GM11168 (cell line): Measurements from ENCODE around the gene TMEM185A.
"Not testable (repeated sequence)": the region's sequence is repeated elsewhere in the genome, so short reads cannot be mapped to it uniquely, and the experiment has no call there.

Experiments used
- in situ Hi-C: fragments of 300-500 bp; cut with MboI; formaldehyde crosslinking; loops from one replicate; pipeline ENCODE4 v1.12.0; 2022; ENCODE audit warnings: low sequenced_read_pairs; ENCODE audit not compliant: unreplicated experiment

The TMEM185A gene

DNA sequence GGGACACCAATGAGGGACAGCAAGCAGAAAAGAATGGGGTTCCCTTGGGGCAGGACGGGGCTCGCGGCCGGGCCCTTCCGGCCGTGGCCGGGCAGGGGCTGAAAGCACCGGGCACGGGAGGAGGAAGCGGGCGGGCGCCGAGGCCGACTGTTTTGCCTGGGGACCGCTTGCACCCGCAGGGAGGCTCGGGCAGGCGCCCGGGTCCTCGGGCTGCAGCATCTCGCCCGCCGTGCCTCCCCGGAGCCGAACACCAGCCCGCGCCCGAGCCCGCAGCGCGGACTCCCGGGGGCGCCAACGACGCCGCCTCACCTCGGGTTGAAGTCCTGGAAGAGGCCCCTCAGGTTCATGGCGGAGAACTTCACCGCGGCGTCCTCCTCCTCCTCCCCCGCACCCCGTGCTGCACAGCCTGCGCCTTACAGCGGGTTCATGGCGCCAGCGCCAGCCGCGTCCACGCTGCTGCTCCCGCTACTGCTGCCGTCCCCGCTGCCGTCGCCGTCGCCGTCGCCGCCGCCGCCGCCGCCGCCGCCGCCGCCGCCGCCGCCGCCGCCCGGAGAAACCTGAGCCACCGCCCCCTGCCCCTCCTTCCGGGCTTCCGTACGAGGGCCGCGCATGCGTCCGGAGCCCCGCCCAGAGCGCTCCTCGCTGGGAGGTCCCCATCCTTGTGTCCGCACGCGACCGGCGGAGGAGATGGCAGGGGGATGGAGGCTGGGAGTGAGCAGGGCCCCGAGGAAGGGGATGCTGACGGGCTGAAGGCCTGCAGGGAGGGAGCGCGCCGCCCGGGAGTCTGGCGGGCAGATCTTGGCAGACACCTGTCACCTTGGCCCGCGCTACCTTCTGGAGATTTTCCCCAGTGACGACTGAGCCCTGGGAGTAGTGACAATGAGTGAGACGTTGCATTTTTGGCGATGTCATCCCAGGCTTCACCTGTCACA, at the start of gene TMEM185A:
Gene TMEM185A (minus strand): TSS at position 559 of the 932 bp plus-strand sequence. CDS start 212 bp downstream, at position 347.
- in situ Hi-C loops, result loop anchor here (25.0 kb wide), 1 partner anchor 119 kb away; the partner anchor contains the start of gene IDS

DNA sequence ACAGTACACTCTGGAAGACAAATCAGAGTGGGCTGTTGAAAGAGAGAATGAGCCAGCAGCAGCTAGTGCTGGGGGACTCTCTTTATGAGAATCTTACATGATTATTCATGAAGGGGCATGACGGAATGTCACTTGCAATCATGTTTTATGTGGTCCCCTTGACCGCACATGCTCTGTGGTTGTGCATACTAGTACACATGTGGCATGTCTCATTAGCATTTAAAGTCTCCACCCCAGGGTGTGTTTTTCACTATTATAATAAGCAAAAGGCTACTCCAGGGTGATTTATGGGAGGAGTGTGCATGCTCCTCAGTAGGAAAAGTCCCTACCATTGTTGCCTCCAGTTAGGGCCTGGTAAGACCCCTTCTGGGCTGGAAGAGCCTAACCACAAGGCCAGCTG, 49.6 kb upstream of the TMEM185A start:
- in situ Hi-C loops, result no loop called here

DNA sequence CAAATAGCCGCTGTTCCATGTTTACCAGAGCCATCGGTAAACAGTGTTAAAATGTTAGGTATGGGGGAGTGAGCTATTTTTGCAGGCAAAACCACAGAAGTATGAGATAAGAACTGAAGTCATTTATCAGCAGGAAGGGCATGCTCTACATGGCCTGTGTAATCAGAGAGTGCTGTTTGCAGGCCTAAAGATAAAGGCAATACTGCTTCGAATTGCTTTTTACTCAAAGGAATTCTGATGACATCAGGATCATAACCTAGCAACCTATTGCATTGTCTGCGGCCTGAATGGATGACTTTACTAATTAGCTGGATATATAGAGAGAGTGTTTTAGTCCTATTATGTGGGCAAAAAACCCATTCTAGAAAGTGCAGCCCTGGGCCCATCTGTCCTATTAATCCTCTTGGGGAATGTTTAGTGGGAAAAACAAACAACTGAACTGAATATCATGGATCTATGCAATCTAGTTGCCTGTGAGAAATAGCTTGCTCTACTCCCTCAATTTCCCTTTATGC, 47.6 kb upstream of the TMEM185A start:
- in situ Hi-C loops, result not testable (repeated sequence)

DNA sequence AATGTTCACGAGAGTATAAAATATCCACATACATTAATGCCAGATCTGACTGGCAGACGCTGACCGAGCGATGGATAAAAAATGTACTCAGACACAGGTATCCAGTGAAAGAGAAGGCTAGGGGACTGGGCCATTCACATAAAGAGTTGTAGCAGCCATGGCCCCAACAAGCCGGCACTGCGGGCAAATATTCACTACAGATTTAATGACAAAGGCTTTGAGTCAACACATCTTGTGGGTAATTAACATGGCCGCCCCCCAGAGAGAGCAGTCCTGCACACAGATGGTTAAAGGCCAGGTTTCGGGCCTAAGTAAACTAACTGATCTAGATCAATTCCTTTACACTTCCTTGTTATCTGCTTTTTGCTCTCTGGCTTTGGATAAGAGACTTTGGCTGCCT, 44.0 kb upstream of the TMEM185A start:
- in situ Hi-C loops, result not testable (repeated sequence)

DNA sequence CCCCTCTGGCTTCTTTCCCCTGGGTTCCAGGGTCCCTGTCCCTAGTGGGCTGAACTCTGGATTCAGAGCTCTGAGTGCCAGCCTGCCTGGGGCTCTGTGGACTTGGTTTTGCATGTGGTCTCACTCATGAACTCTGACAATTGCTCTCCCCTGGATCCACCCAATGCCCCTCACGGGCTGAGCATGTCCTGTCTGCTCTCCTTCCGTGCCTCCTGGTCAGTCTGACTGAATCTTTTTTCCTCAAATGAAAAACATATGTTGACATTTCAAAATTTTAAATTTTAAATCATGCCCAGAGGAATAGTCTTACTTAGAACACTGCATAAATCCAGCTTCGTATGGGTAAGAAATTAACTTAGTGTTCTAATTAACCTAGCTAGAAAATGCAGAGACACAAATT, 43.5 kb upstream of the TMEM185A start:
- in situ Hi-C loops, result not testable (repeated sequence)

DNA sequence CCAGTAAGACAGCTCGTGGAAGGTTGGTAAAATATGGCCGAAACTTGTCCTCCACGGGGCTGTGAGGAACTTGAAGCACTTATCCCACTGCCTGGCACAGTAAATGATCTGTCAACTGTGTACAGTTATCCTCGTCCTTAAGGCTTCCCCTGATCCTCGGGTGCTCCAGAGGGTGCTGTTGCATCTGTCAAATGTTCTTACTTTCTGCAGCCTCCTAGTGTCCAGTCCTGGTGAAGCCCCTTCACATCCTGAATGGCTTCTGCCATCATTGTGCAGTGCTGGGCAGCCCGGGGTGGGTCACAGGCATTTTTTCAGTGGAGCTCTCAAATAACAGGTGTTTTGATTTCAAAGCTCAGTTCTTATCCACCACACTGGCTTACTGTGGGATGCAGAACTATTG, 29.0 kb upstream of the TMEM185A start:
- in situ Hi-C loops, result not testable (repeated sequence)

DNA sequence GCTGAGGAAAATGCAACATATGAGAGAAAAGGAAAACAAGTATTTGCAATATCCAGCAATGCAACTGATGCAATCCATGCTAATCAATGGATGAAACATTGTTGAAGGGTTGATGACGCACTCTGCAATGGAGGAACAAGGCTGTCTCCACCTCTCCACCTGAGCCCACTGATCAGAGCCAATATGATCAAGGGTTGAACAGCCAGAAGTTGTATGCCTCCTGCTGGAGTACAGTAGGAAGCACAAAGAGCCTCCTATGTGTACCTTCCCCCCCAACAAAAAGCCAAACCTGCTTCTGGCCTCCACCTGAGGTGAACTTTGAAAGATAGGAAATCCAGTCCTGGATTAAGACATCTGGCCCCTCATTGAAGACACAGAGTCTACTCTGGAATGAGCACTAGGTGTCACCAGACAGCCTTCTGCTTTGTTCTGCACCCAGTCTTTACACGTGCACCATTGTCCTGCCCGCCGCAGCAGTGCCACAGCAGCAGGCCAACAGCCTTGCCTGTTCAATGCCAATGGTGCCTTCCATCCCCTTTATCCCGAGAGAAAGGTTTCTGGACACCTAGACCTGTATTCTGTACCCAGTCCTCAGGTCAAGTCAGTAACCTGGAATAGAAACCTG, 24.8 kb upstream of the TMEM185A start:
- in situ Hi-C loops, result not testable (repeated sequence)

DNA sequence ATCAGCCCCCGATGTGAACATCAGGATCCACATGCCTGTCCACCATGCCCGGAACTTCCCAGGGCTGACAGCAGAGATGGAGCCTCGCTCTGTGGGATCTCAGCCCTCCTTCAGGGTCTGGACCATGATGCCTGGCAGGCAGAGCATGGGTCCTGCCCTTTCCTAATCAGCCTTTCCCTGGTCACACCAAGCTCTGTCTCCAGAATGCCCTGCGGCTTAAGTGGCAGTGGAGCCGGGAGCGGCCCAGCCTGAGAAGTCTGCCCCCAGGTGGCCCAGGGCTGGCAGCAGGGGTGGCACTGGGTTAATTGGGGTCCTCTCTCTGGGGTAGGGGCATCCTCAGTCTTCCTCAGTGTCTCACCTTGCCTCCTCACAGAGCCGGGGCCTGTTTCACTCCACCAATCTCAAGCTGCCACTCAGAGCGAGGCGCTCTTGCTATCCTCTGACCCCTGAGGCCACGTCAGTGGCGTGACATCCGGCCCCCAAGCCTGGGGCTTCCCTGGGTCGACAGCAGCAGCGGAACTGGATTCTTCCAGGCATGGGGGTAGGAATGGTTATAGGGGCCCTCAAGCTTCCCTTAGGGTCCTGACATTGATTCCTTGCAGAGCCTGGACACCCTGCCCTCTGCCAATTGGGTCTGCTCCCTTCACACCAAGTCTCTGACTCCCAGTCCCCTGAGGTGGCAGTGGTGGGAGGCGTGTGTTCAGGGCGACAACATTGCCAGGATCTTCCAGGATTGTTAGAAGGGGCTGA, 20.8 kb upstream of the TMEM185A start:
- in situ Hi-C loops, result loop anchor here (5.0 kb wide), 1 partner anchor 95 kb away; no protein-coding TSS in a partner anchor

DNA sequence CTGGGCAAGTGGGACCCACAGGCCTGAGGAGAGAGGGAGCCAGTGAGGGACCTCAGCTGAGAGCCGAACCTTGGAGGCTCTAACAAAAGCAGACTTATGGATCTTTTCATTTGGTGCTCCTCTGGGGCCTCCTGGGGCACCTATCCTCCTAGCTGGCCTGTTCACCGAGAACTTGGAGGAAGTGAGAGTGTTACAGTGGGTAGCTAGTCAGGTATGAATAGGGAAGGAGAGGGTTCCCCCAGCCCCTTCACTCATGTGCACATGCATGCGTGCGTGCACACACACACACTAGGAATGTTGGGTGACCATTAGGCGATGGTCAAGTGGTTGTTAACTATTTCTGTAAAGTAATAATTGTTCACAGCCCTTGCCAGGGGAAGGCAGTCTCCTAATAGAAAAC, 18.6 kb upstream of the TMEM185A start:
- in situ Hi-C loops, result loop anchor here (5.0 kb wide), 1 partner anchor 97 kb away; no protein-coding TSS in a partner anchor

DNA sequence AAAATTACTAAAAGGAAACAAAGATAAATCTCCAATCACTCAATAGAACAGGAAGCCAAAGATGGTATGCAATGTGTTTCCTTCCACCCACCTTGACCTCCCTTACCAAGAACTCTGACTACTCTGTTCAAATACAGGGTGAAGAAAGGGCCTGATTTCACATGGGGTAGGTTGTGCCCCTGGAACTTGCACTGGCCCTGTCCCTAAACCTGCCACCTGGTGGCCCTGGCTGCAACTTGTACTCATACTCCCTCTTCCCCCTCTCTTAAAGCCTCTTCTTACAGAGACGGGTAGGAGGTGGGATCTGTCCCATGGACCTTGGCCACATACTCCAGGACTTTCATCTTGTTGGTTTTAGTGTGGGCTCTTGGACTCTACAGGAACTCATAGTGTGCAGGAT, 17.3 kb upstream of the TMEM185A start:
- in situ Hi-C loops, result loop anchor here (25.0 kb wide), 1 partner anchor 137 kb away; the partner anchor contains the start of gene IDS

DNA sequence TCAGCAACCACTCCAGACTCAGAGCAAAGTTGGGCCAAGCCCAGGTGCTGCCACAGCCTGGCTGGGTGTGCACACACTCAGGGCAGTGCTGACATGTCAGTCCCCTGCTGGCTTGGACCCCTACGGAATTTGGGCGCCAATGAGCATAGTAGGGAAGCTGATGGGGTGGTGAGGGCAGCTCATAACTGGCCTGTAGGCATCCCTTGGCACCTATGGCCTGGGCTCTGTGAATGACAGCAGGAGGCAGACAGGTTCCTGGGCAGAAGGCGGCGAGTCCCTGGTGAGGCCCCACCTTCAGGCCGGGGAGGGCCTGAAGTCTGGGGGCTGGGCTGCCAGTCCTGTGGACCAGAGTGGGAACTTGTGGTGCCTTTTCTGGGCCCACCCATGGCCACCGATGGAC, 15.9 kb upstream of the TMEM185A start:
- in situ Hi-C loops, result loop anchor here (25.0 kb wide), 1 partner anchor 135 kb away; the partner anchor contains the start of gene IDS

DNA sequence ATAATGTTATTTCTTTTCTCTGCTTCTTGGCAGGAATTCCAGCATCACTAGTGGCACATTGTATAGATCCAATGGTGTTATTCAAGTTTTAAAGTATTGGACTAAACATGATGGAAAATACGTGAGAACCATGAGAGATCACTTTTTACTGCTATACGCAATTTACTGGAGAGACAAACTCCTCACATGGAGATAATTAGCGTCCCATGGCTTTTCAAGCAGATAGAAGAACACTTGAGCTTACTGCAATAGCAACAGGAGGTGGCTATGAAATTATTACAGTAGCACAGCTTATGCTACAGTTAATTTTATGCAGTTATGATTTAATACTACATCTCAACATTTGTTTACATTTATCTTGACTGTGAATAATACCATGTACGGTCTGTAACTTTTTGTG, 11.9 kb upstream of the TMEM185A start:
- in situ Hi-C loops, result loop anchor here (25.0 kb wide), 1 partner anchor 131 kb away; the partner anchor contains the start of gene IDS

DNA sequence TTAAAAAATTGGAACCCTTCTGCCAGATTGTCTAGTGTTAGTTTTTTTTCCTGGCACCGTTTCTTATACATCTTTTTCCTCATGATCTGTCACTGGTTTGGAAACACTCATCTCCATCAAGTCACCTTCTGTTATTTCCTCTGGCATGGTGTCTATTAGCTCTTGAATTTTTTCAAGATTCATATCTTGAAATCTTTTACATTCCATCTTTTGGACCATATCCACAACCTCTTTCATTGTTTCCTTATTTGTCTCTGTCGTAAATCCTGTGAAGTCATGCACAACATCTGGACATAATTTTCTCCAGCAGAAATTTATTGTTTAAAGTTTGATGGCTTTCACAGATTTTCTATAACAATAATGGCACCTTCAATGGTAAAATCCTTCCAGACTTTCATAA, 10.2 kb upstream of the TMEM185A start:
- in situ Hi-C loops, result loop anchor here (25.0 kb wide), 1 partner anchor 130 kb away; the partner anchor contains the start of gene IDS

DNA sequence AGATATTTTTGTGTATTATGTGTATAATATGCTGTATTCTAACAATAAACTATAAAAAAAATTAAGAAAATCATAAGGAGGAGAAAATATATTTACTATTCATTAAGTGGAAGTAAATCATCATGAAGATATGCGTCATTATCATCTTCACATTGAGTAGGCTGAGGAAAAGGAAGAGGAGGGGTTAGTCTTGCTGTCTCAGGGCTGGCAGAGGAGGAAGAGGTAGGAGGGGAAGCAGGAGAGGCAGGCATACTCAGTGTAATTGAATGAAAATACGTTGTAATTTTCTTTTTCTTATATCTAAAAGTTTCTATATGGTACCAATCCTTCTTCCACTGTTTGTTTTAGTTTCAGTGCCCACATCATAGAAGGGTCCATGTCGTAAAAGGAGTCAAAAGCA, 9.8 kb upstream of the TMEM185A start:
- in situ Hi-C loops, result loop anchor here (25.0 kb wide), 1 partner anchor 129 kb away; the partner anchor contains the start of gene IDS

DNA sequence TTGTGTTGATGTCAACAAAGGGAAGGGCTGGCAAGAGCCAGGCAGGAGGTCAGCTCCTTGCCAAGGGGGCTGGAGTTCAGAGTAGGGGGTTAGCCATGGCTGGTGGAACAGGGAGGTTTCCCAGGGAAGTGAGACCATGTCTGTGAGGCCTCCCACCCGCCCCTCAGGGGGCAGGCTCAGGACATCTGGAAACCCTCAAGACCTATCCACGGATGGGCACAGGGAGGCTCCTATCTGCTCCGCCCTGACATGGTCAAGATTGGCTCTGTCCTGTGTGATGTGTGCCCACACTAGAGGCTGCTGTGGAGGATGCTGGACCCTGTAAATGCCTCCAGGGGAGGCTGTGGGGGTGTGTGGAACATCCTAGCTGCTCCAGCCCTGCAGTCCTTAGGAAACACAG, 8.0 kb upstream of the TMEM185A start:
- in situ Hi-C loops, result loop anchor here (25.0 kb wide), 1 partner anchor 127 kb away; the partner anchor contains the start of gene IDS

DNA sequence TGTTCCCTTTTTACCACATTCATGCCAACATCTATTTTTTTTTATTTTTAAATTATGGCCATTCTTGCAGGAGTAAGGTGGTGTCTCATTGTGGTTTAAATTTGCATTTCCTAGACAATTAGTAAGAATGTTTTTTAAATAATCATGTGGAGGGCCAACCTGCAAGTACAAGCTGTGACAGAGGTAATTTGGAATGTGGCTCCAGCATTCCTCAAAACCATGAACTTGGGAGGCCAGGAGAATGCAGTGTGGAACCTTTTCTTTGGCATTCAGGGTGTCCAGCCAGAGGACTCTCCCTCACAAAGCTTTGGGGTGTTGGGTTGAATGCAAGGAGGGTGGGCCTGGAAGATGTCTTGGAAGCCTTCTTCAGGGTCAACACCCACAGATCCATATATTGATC, 7.3 kb upstream of the TMEM185A start:
- in situ Hi-C loops, result loop anchor here (25.0 kb wide), 1 partner anchor 127 kb away; the partner anchor contains the start of gene IDS

DNA sequence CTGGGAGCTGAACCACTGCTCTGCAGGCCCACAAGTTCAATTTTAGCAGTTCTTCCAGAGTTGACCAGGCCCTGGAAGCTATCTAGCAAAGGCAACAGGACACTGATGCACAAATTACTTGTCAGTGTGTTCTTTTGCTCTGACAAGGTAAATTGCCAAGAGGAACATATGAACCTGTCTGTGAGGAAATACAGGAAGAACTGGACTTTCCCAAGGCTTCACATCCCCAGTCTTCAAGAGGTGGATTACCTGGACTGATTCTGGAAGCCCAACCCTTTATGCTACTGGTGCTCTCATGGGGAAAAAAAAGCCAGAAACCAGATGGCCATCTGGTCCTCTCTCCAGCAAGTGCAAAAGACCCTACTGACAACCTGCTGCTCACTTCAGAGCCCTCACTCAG, 1.9 kb upstream of the TMEM185A start:
- in situ Hi-C loops, result loop anchor here (25.0 kb wide), 1 partner anchor 121 kb away; the partner anchor contains the start of gene IDS

DNA sequence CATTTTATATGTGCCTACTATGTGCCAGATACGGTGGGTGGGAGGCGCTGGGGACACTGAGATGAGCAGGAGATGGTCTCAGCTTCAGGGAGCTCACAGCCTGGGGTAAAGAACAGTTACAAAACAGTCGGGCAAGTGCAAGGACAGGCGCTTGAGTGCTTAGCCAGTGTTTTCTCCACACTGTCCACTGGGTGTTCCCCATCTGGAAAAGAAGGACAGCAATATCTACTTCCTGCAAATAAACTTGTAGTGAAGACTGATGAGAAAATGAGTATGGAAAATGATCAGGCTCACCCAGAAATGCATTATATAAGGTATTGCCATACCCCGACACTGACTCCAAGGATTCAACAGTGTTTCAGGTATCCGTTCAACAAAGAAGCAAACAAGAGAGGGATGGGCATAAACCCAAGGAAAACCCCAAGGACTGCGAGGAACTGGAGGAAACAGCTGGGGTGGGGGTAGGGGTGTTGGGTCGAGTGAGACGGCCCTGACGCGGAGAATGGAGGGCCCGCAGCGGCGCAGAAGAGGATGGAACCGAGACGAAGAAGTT, 835 bp downstream of the TMEM185A start:
- in situ Hi-C loops, result loop anchor here (25.0 kb wide), 1 partner anchor 118 kb away; the partner anchor contains the start of gene IDS

DNA sequence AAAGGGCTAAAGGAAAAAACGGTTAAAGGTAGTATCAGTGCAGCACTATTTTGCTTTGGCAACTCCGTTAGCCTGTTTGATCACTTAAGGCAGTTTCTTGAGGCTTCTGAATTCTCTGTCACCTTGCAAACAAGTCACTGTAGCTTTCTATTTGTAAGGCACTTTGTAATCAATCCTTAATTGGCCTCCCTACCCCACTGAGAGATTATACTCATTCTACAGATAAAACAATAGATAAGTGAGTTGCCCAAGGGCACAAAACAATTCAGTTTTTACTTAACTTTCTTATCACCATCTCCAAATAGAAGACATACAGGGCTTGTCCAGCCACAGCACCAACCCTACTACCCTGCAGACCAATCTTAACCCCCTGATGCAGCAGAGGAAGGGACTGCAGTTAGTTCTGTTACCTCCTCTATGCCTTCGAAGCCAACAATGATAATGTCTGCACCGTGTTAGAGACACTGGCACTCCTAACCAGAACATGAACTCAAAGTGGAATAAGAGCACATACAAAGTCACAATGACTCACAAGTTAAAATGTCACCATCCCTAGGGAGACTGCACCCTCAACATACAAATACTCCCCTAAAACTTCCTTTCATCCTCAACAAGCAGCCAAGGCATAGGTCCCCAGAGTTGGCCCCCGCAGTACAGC, 1.7 kb downstream of the TMEM185A start:
- in situ Hi-C loops, result loop anchor here (25.0 kb wide), 1 partner anchor 118 kb away; the partner anchor contains the start of gene IDS
